Measurements from ENCODE around the gene TAS2R38.
"Not testable (repeated sequence)": the region's sequence is repeated elsewhere in the genome, so short reads cannot be mapped to it uniquely, and the experiment has no call there.

Gene TAS2R38

DNA sequence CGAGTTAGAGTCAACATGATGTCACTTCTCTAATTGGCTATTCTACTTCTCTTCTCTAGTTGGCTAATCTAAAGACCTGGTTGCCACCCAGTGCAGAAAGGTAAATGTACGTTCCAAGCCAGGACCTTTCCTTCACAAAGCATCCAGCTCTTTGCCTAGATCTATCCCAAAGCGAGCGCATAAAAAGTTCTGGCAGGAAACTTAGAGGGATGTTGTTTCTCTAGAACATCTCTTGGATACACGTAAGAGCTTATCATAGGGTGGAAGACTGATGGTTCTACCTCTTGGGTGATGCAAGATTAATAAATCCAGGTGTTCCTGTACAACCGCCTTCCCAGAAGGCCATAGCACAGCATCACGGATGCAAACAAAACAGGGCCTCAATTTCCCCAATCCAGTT, at the start of gene TAS2R38:
TAS2R38 (minus strand) TSS at position 101 of the 400 bp plus-strand sequence; CDS start at position 17, 84 bp downstream.
- no peak for DNase-seq (ENCODE audit: low spot score)

DNA sequence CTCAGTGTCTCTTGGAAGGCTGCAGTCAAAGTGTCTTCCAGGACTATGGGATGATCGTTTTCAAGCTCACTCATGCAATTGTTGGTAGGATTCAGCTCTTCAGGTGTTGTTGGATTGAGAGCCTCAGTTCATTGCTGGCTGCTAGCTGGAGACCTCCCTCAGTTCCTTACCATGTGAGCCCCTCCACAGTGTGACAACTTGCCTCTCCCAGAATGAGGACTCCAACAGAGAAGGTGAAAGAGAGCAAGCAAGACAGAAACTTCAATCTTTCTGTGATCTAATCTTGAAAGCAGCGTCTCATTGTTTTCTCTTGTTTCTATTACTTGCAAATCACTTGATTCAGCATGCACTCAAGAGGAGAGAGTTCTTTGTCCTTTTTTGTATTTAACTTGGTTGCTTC, 44.6 kb upstream of the TAS2R38 start:
- no peak for DNase-seq (ENCODE audit: low spot score)

DNA sequence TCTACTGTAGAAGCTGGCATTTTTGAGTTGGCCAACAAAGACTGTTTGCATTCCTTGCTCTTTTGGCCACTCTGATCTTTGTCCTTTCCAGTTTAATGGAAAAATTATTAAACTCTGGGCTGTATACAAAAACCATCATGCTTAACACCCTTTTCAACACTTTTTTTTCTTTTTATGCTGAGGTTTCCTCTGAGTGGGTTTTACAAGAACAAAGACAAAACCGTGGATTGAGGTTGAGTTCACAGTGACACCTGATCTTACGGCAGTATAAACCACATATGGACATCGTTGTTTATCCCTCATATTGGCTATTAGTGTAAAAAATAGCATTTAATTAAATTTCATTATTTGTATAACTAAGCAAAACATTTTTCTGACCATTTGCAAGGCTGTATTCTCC, 43.9 kb upstream of the TAS2R38 start:
- DNase-seq (ENCODE audit: low spot score) = no peak

DNA sequence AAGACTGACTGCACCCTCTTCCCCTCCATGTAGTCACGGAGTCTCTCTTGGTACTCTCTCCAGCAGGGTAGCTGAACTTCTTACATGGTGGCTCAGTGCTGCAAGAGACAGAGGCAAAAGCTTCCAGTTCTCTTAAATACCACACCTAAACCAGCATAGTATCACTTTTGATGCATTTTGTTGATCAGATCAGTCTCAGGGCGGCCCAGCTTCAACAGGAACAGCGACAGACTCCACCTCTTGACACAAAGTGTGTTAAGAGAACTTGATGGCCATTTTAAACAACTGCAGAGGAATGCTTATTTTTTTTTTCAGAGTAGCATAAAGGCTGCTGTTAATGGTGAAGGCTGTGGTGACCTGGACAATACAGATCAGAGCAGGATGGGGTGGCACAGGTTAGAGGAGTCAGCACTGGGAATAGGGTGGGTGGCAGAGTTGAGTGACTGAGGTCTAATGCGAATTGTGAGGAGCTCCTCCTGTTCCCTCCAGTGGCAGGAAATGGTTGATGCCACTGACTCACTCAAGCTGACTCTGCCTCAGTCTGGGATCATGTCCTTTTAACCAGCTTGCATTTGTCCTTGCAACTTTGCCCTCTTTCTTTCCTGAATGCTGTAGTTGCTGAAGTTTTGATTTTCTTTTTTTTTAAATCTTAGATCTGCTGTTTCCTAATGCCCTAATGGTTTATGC, 39.4 kb upstream of the TAS2R38 start:
- DNase-seq (ENCODE audit: low spot score) = peak; percentile 64

DNA sequence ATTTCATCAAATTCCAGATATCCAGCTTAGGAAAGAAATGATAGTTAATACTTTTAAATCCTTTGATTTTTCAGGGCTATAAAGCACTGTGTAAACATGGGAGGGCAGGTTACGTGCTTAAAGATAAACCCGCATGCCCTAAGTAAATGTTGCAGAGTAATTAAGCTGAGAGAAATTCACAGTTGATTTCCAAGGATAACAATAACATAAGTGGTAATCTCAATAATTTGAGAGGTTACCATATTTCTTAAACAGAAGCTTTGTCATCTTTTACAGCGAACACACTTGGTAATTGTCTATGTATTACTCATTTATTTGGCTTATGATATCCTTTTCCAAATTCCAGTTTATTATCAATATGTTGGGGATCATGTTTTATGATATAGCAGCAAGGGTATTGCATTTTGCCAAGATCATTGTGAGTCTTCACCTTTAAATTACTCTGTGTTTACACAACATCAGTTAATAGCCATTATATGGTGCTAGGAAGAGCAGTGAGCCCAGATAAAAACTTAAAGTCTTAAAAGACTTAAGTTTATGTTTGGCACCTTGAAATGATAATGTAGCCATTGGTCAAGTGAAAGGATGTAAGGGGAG, 37.5 kb upstream of the TAS2R38 start:
- DNase-seq (ENCODE audit: low spot score) = no peak

DNA sequence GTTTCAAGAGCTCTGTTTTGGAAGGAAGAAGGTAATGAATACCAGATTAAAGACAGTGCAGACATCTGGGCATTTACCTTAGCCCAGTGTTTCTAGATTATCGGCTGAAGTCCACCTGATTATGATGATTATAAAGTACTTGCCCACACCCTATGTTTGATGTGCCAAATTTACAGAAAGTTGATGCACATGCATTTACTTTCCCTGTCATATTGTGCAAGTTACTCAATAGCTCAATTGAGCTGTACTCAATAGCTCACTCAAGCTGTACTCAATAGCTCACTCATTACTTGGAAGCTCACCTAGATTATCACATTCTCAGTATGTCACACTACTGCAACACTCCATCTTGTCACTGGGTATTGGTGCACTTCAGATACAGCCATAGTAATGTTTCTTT, 35.6 kb upstream of the TAS2R38 start:
- no peak for DNase-seq (ENCODE audit: low spot score)

DNA sequence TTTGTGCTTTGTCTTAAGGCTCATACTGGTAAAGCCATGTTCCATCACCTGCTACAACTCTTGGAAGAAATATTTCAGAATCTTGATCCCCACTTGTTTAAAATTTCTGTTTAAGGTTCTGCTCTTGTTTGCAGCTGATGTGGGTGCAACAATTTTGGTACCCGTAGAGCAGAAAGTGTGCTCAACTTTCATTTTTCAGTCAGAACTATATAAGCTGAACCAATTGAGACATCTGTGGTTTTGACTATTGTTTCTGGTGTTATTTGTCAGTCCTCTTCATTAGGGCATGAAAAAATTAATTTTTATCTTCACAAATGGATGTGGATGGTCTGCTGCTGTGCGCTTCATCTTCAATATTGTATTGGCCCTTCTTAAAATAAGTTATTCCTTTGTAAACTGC, 33.0 kb upstream of the TAS2R38 start:
- no peak for DNase-seq (ENCODE audit: low spot score)

DNA sequence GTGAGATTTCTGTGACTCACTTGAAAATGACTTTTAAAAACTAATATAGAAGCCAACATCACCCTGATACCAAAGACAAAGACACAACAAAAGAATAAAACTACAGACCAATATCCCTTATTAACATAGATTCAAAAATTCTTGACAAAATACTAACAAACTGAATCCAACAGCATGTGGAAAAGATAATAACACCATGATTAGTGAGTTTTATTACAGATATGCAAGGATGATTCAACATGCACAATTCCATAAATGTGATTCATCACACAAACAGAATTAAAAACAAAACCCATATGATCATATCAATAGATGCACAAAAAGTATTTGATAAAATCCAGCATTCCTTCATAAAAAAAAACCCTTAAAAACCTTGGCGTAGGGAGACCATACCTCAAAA, 28.6 kb upstream of the TAS2R38 start:
- DNase-seq (ENCODE audit: low spot score) = no peak

DNA sequence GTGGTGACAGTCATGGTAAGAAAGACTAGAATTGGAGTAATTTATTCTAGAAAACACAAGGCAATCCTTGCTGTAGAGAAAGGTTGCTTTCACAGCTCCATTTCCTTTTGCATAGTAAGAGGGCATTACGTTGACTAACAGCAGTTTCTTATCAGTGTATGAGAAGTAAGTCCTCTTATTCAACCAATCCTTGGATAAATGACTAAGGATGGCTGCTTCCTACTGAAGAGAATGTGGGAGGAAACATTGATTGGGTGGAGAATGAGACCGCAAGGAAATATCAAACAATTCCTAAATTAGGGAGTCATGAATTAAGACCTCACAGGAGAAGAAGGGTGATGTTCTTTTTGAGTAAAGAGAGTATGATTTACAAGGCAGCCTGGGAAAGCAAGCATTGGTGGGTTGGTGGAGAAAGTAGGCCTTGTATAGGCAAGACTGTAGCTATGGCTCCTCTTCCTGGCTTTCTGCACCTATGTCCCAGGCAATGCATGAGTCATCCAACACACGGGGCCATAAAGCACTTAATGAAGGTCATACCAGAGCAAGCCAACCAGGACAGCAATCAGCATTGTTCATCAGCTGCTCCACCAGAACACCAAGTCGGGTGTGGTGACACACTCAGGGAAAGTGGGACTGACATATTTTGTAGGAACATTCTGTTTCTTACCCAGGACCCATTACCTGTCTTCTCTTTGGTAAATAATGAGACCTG, 27.7 kb upstream of the TAS2R38 start:
- peak; percentile 84 for DNase-seq (ENCODE audit: low spot score)

DNA sequence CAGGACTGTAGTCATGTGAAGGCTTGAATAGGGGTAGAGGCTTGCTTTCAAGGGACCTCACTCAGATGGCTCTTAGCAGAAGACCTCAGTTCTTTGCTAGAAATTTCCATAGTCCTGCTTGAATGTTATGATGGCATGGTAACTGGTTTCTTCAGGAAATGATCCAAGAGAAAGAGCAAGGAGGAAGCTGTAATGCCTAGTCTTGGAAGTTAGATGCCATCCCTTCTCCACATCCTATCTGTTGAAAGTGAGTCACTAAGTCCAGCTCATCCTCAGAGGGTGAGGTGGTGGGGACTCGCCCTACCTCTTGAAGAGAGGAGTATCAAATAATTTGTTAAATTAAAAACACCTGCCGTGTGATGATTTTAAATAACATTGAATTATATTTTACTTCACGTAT, 26.7 kb upstream of the TAS2R38 start:
- DNase-seq (ENCODE audit: low spot score) = peak; percentile 62

DNA sequence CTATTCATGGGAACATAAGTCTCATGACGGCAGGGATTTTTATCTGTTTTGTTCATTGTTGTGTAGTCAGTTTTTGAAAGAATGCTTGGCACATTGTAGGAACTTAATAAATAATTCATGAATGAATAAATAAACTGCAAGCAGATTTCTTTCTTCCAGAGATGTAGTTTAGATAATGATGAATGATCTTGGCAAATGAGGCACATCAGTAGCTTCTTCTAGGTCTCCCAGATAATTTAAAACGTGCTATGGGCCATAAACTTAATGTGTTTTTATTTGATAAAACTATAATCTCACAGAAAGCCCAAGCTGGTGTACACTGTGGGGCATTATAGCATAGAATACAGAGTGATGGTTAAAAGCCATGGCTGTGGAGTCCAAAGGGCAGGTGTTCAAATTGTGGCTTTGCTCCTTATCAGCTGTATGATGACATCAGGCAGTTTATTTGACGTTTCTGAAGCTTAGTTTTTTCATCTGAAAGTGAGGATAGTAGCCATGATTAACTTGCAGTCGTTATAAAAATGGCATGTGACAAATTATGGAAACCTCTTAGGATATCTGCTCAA, 25.6 kb upstream of the TAS2R38 start:
- no peak for DNase-seq (ENCODE audit: low spot score)

DNA sequence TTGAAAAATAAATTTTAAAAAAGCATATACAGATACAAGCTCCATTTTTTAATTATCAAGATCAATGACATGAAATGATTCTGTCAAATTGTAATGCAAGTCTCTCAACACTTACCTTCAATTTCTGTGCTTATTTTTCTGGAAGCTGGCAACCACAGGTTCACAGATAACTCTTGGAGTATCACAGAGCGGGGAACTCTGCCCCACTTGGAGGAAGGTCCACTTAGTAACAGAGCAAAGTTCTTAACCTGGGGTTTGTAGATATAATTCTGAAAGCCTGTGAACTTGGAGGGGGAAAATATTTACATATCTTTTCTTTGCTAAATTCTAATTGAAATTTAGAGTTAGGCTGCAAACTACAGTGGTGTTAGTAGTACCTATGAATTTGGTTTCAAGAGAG, 19.8 kb upstream of the TAS2R38 start:
- no peak for DNase-seq (ENCODE audit: low spot score)

DNA sequence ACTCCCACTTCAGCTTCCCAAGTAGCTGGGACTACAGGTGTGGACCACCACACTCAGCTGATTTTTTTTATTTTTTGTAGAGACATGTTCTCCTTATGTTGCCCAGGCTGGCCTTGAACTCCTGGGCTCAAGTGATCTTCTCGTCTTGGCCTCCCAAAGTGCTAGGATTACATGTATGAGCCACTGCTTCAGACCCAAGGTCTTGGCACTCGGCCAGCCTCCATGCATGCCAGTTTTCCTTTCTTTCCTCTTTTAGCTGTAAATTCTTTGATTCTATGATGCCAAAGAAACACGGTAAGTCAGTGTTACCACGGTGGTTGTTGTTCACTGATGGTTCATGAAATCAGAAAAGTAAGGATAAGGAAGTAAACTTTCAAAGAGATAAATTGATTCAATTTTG, 19.1 kb upstream of the TAS2R38 start:
- no peak for DNase-seq (ENCODE audit: low spot score)

DNA sequence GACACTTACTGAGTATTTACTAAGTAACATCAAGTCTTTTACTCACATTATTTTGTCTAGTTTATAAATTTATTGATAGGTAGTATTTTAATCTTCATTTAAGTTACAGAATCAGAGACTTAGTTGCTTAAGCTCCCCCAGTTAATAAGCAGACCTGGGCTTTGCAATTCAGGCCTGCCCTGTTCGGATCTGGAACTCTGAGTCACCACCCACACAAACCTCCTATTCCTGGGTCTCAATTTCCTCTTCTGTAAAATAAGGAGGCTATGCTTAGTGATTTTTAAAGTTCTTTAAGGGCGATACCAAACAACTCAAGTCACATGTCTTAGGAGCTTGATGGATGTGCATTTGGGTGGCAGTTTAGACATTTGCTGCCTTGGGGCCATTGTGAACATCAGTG, 18.6 kb upstream of the TAS2R38 start:
- no peak for DNase-seq (ENCODE audit: low spot score)

DNA sequence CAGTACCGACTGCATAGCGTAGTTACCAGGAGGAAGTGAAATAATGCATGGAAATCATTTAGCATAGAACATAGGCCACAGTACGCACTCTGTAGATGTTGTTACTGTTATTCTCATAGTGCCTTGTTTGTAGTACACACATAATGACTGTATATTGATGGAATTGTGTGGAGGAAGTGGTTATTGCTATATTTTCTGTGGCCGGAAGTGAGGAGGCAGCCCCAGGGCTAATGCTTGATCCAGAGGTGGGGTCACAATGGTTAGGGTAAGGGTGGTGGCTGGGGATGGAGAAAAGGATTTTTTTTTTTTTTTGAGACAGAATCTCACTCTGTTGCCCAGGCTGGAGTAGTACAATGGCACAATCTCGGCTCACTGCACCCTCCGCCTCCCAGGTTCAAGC, 17.6 kb upstream of the TAS2R38 start:
- DNase-seq (ENCODE audit: low spot score) = no peak

DNA sequence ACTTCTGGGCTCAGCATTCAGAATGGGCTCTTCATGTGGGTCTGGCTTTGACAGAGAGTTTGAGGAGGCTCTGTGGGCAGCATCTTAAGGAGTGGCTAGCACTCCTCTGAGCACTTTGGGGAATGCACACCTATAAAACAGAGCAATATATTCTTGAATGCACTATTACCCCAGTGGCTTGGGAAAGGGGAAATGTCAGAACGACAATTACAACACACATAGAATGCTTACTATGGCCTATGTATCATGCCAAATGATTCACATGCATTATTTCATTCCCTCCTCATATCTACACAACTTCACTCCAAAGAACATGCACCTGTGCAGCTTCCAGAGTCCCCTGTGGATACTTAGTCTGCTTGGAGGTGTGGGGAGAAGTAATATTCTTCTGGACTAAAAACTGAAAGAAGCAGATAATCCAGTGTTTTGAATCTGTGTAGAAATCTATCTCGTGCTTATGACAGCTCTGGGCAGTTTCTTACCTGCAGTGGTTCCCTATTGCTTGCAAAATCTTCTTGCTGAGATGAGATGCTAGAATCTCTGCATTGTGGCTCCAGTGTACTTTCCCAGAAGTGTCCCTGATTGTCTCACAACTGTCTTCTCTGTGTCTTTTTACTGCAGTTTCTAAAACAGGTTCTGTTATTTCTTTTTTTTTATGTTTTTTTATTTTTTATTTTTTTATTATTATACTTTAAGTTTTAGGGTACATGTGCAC, 16.6 kb upstream of the TAS2R38 start:
- no peak for DNase-seq (ENCODE audit: low spot score)

DNA sequence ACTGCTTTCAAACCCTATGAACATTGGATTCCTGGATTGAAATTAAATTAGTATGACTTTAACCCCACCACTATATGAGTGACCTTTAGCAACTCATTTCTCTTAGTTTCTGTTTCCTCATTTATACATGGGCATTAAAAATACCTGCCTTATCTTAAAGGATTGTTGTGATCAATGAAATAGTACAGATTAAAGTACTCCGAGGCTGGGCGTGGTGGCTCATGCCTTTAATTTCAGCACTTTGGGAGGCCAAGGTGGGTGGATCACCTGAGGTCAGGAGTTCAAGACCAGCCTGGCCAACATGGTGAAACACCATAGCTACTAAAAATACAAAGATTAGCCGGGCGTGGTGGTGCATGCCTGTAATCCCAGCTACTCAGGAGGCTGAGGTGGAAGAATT, 14.2 kb upstream of the TAS2R38 start:
- DNase-seq (ENCODE audit: low spot score) = not testable (repeated sequence)

DNA sequence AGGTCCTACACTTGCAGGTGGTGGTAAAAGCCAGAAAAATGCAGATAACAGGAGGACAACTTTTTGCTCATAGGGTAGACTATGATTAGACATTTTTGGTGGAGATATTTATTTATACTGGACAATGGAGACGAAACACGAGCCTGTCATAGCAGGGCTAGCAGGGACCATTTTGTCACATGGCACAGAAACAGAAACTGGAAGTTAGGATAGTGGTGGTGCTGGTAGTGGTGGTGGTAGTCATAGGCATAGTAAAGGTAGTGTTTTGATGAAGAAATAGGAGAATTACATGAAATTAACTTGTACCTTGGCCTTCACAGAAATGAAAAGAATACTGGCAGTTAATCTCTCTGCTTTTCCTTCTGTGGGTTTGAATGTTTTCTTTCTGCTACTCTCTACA, 13.3 kb upstream of the TAS2R38 start:
- DNase-seq (ENCODE audit: low spot score) = no peak

DNA sequence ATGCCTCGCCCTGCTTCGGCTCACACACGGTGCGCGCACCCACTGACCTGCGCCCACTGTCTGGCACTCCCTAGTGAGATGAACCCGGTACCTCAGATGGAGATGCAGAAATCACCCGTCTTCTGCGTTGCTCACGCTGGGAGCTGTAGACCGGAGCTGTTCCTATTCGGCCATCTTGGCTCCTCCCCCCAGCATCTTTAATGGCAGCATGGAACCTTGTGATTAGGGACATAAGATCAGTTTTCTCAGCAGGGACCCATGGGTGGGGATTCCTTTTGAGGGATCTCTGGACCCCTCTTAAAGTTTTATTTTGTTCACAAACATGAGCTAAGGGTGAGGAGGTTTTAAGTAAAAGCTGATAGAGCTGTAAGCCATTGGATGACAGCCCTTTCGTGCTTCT, 12.4 kb upstream of the TAS2R38 start:
- not testable (repeated sequence) for DNase-seq (ENCODE audit: low spot score)

DNA sequence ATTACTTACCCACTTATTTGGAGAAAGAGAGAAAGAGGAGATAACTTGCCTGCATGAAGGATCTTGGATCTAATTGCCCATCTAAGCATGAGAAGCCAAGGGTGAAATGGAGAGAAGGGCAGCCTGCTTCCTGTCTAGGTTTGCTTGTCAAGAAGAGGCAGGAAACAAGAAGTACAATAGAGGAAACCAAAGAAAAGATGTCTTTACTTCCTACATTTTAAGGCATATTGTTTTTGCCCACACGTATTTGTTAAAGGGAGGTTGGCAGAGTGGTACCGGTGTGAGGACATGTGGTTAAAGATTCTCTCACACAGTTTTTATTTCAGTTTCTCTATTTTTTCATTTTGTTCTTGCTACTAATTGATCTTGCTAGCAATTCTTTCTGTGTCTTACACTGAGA, 6.0 kb upstream of the TAS2R38 start:
- peak; percentile 19 for DNase-seq (ENCODE audit: low spot score)

DNA sequence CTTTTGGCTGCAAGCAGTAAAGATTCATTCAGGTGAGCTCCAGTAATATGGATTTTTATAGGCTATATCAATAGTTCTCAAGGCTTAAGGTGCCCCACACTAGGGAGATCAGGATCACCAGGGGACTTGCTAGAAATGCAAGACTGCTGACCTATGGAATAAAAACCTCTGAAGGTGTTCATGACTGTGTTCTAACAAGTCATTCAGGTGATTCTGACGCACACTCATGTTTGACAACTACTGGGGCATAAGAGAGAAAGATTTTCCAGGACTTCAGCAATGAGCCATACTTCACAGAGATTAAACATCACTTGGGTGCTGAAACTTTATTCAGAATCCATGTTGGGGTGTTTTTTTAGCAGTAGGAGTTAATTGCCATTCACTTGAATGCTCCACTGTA, 4.8 kb upstream of the TAS2R38 start:
- DNase-seq (ENCODE audit: low spot score) = peak; percentile 54

DNA sequence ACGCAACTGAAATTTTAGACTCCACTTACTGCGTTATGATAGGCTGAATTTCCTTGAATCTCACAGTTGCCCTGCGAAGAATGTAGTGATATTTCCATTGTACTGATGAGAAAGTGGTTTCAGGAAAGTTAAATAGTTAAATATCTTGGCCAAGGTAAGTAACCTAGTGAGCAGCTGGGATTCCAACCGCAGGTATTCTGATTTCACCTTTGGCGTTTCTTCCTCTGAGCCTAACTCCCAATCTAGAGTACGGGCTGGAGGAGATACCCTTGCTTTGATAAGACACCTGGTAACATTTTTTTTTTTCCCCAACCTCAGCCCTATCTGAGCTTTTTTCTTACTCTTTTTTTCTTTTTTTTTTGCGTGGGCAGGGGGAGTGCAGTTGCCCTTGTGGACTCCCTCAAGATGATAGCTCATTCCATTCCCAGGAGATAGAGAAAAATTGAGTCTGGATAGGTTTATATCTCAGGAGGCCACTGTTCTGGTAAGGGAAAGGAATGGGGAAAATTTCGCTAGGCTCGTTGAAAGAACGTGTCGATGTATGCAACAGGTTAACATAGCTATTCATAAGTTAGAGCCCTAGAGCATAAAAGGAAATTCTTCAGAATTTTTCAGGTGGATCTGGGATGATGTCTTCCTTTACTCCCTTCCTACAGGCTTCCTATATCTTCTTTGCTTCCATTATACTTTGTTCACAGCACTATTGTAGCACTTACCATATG, 3.1 kb upstream of the TAS2R38 start:
- DNase-seq (ENCODE audit: low spot score) = no peak
